GM10266 (cell line): ENCODE measurements around the gene CYSTM1.

Source experiments
- DNase-seq: peaks from one replicate; pipeline ENCODE4 v3.0.0; 2012; ENCODE audit errors: extremely low spot score
- CTCF ChIP-seq: IDR thresholded peaks from 2 replicates; pipeline ENCODE4 v1.5.1; 2012; ENCODE audit warnings: mild to moderate bottlenecking, low read depth; ENCODE audit not compliant: control insufficient read depth, insufficient read depth; ENCODE audit errors: missing control alignments

CYSTM1 gene

GRCh38 chr5:140260089-140260656 lies 85.2 kb downstream of the CYSTM1 start:
- TF ChIP-seq CTCF: no peak
- DNase-seq: no peak

GRCh38 chr5:140261403-140262171 lies 86.6 kb downstream of the CYSTM1 start:
- TF ChIP-seq CTCF: no peak
- no peak for DNase-seq

- no peak for DNase-seq
- no peak for TF ChIP-seq CTCF
These were observed 87.2 kb downstream of the CYSTM1 start for GRCh38 chr5:140262221-140262620.

DNA sequence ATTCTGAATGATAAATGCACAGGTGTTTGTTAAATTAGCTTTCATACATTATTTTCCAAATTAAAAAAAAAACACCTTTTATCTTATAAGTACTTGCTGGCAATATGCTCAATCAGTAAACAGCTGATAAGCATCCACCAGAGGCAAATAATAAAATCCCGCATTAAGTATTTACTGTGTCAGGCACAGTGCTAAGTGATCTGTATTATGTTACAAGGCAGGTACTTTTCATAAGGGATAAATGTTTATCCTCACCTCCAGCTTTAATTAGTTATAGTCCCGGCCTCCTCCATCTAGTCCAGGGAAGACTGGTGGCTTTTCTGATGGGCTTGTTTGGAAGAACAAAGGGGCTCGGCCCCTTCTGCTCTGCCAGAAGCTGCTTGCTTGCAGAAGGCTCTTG lies 87.9 kb downstream of the CYSTM1 start:
- no peak for TF ChIP-seq CTCF
- DNase-seq: no peak

DNA sequence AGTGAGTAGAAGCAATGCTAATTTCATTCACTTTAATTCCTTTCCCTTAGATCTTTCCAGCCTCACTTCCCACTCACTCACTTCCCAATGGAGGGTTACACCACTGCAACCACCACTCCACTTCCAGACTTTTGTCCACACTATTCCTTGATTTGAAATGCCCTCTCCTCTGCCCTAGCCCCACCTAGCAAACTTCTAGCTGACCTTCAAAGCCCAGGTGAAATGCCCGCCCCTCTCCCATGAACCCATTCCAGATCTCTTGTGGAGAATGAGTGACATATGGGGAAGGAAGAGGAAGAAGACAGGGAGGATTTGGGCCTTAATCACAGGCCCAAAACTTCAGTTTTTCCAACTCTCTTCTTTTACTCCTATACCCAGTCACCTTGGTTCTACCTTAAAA lies 90.9 kb downstream of the CYSTM1 start:
- no peak for TF ChIP-seq CTCF
- DNase-seq: no peak

DNA sequence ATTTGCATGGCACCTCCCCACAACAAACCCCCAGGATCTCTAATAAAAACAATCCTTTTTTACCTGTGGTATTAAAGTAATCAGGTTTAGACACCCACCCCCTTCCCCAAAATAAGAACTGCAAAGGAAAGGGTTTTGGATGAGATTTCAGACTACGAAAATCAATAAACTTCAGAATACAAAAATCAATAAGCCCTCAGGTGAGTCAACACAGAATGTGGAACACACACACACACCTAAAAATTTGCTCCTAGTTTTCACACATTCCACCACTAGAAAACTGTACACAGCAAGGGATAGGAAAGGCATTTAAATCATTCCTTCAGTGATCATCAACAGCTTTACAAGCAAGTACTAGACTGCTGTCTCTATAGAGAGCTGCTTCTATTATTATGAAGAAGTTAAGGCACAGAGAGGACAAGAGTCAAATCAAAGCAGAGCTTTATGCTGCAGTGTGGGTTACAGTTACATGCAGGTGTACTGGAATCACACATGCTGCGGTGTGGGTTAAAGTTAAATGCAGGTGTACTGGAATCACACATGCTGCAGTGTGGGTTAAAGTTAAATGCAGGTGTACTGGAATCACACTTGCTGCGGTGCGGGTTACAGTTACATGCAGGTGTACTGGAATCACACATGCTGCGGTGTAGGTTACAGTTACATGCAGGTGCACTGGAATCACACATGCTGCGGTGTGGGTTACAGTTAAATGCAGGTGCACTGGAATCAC lies 91.6 kb downstream of the CYSTM1 start:
- no peak for DNase-seq

More for the DNA sequence above, 91.6 kb downstream of the CYSTM1 start:
- TF ChIP-seq CTCF: no peak
